GM23338 (cell line): Measurements from ENCODE around the gene PCDHGC4. TPM values are rescaled to one million over a fixed set of nuclear protein-coding genes. Genes with fewer than 3 reads are reported as not detected.
A peak's percentile ranks its signal among the peaks of the same experiment; 100 is the strongest.

Experiments
- ATAC-seq: fragments of 200-7000 bp; cut with Tn5 transposase; 3 replicates; pipeline ENCODE4 v1.9.1; 2020
- DNase-seq: peaks from one replicate; pipeline ENCODE4 v3.0.0-alpha.2; 2015; ENCODE audit warnings: low spot score
- H2AFZ ChIP-seq: fragments of 200-600 bp; sonication (generic); 2 replicates; pipeline ENCODE4 v1.8.0; 2016; ENCODE audit warnings: antibody characterized with exemption, mild to moderate bottlenecking, moderate library complexity
- H3F3A ChIP-seq: fragments of 200-600 bp; sonication (generic); replicated peaks from 2 replicates; pipeline ENCODE4 v1.8.0; 2017; ENCODE audit warnings: antibody characterized with exemption, mixed run types, low read depth
- H3K27ac ChIP-seq: fragments of 200-600 bp; sonication (generic); 2 replicates; pipeline ENCODE4 v1.6.1; 2016; ENCODE audit warnings: low read depth
- H3K27me3 ChIP-seq: fragments of 200-600 bp; sonication (generic); 2 replicates; pipeline ENCODE4 v1.8.0; 2016; ENCODE audit warnings: mild to moderate bottlenecking, mixed run types, moderate library complexity; ENCODE audit not compliant: insufficient read depth
- H3K36me3 ChIP-seq: fragments of 200-600 bp; sonication (generic); 2 replicates; pipeline ENCODE4 v1.8.0; 2016; ENCODE audit warnings: mild to moderate bottlenecking; ENCODE audit not compliant: insufficient read depth
- H3K4me1 ChIP-seq: fragments of 200-600 bp; sonication (generic); 2 replicates; pipeline ENCODE4 v1.8.0; 2016; ENCODE audit warnings: mild to moderate bottlenecking, moderate library complexity; ENCODE audit not compliant: insufficient read depth
- H3K4me2 ChIP-seq: fragments of 200-600 bp; sonication (generic); 2 replicates; pipeline ENCODE4 v1.7.1; 2017; ENCODE audit warnings: mixed run types
- H3K4me3 ChIP-seq: fragments of 200-600 bp; sonication (generic); 2 replicates; pipeline ENCODE4 v1.6.1; 2016; ENCODE audit warnings: mixed run types
- H3K79me2 ChIP-seq: fragments of 200-600 bp; sonication (generic); replicated peaks from 2 replicates; pipeline ENCODE4 v1.8.0; 2017; ENCODE audit warnings: mild to moderate bottlenecking; ENCODE audit not compliant: insufficient read depth
- H3K9me2 ChIP-seq: fragments of 200-600 bp; sonication (generic); 2 replicates; pipeline ENCODE4 v1.8.0; 2017; ENCODE audit not compliant: insufficient read depth
- H4K20me1 ChIP-seq: fragments of 200-600 bp; sonication (generic); replicated peaks from 2 replicates; pipeline ENCODE4 v1.8.0; 2017; ENCODE audit warnings: mild to moderate bottlenecking; ENCODE audit not compliant: insufficient read depth
- H3K27ac Mint-ChIP-seq: 2 replicates; pipeline ENCODE4 v1.8.0; 2020; ENCODE audit warnings: inconsistent platforms, mild to moderate bottlenecking, moderate library complexity, mixed read lengths
- H3K27me3 Mint-ChIP-seq: 3 replicates; pipeline ENCODE4 v1.8.0; 2022; ENCODE audit warnings: low read depth, mild to moderate bottlenecking, moderate library complexity, mixed read lengths, inconsistent platforms; ENCODE audit not compliant: insufficient read depth, poor library complexity
- H3K36me3 Mint-ChIP-seq: 3 replicates; pipeline ENCODE4 v1.8.0; 2021; ENCODE audit warnings: low read depth, mild to moderate bottlenecking, inconsistent platforms, moderate library complexity, mixed read lengths
- H3K4me1 Mint-ChIP-seq: 3 replicates; pipeline ENCODE4 v1.8.0; 2020; ENCODE audit warnings: mild to moderate bottlenecking, inconsistent platforms, mixed read lengths
- H3K4me3 Mint-ChIP-seq: 3 replicates; pipeline ENCODE4 v1.8.0; 2021; ENCODE audit warnings: moderate library complexity, mild to moderate bottlenecking, inconsistent platforms, mixed read lengths
- H3K9me3 Mint-ChIP-seq: 3 replicates; pipeline ENCODE4 v1.8.0; 2020; ENCODE audit warnings: moderate library complexity, mild to moderate bottlenecking, inconsistent platforms, mixed read lengths
- ETS1 ChIP-seq: IDR thresholded peaks from 2 replicates; pipeline ENCODE4 v1.6.1; 2016; ENCODE audit warnings: antibody characterized with exemption
- EZH2phosphoT487 ChIP-seq: fragments of 200-600 bp; sonication (generic); IDR thresholded peaks from one replicate; pipeline ENCODE4 v1.8.1; 2018; ENCODE audit warnings: antibody characterized with exemption; ENCODE audit not compliant: unreplicated experiment
- NANOG ChIP-seq: IDR thresholded peaks from 2 replicates; pipeline ENCODE4 v1.6.1; 2016; ENCODE audit warnings: antibody characterized with exemption, borderline replicate concordance
- ZNF462 ChIP-seq: fragments of 250-450 bp; sonication (Bioruptor Pico); IDR thresholded peaks from 2 replicates; pipeline ENCODE4 v1.5.0; 2020; ENCODE audit warnings: mild to moderate bottlenecking, moderate library complexity
- polyA plus RNA-seq: library from polyadenylated mRNA; unstranded; fragments of >200 nt; fragmentation: Nextera tagmentation; extraction: Ambion mirVana; gene quantifications from 2 replicates; pipeline ENCODE4 v1.2.1, GENCODE V29; 2016
- total RNA-seq: library from RNA; depleted of rRNA; stranded (reverse); fragments of >200 nt; shearing (Covaris generic); gene quantifications from 2 replicates; pipeline ENCODE4 v1.2.3, GENCODE V29; 2014

Gene PCDHGC4
- total and polyA plus RNA-seq, 2 experiments from 2014 or later = 0.31 to 3.0 TPM

- H3K4me3 Mint-ChIP-seq = peak overlapping the region; percentile 19; the same call in 1 of the 3 replicates
- H3K4me2 ChIP-seq = peak overlapping the region; percentile 60
- peaks cover 29% of the 10 kb centered on the region for H3K27me3 Mint-ChIP-seq
Measured at GRCh38 chr5:141477815-141478214, 7.0 kb upstream of the PCDHGC4 start.

More at GRCh38 chr5:141477815-141478214, 7.0 kb upstream of the PCDHGC4 start:
- Mint-ChIP-seq H3K27ac (no peak overlapping the region), H3K9me3 (peaks cover 26% of the 10 kb centered on the region), H3K4me1 (peaks cover 25% of the 10 kb centered on the region), H3K36me3 (peaks cover 26% of the 10 kb centered on the region)
- H3K9me2 ChIP-seq = no peaks in the 10 kb centered on the region
- H3K36me3 ChIP-seq = no peaks in the 10 kb centered on the region
- peaks cover 4% of the 10 kb centered on the region for H3K79me2 ChIP-seq
- H2AFZ ChIP-seq = no peak overlapping the region
- no peak overlapping the region for H3K27ac ChIP-seq
- no peak for DNase-seq
- H3F3A ChIP-seq = 0 out of 2 replicates have a peak, but pooled peaks cover 4% of the 10 kb centered on the region
- no peak for ATAC-seq
- peaks cover 19% of the 10 kb centered on the region for H4K20me1 ChIP-seq
- H3K4me3 ChIP-seq = peak overlapping the region; percentile 44
- H3K4me1 ChIP-seq = peaks cover 5% of the 10 kb centered on the region; the same call in 1 of the 2 replicates
- H3K27me3 ChIP-seq = peaks cover 39% of the 10 kb centered on the region
- TF ChIP-seq ZNF462 (CRISPR knock-in tag) (no peak), EZH2phosphoT487 (no peak), ETS1 (no peak), NANOG (no peak)
